H1 (cell line): ENCODE results near the gene COL6A2. TPM values are rescaled to one million over a fixed set of nuclear protein-coding genes. Genes with fewer than 3 reads are reported as not detected.

Experiments
- CTBP2 ChIP-seq: IDR thresholded peaks from 2 replicates; pipeline ENCODE4 v1.7.0; 2011; ENCODE audit warnings: borderline replicate concordance, mild to moderate bottlenecking, moderate library complexity, mixed read lengths, low read length; ENCODE audit not compliant: insufficient read depth, insufficient read length
- polyA plus RNA-seq, 7 experiments: library from polyadenylated mRNA; depleted of rRNA in 3 of 7; stranded (reverse) in 5 of 7; unstranded in 2 of 7; fragments of >200 nt in 5 of 7; fragments of 200-250 nt in 2 of 7; gene quantifications; 1 replicate in 5 of 7; 2 replicates in 1 of 7; 4 replicates in 1 of 7; pipeline versions ENCODE4 v1.2.1 to v1.2.3, GENCODE V29; 2011 to 2013; ENCODE audit warnings: missing spikeins in 2 of 7, mixed read lengths in 2 of 7
- total RNA-seq: library from RNA; stranded (reverse); fragmentation: NEBNext Ultra II Directional; extraction: Animal tissue kit (Norgen Biotek cat#: 25700); gene quantifications from 2 replicates; pipeline ENCODE4 v1.2.1, GENCODE V29; 2021

Gene COL6A2
- total and polyA plus RNA-seq, 2 of the 8 experiments (the other 6 are each of a cell fraction or from before 2014, with no cell fraction given): 60.1 to 62.7 TPM

GRCh38 chr21:46131838-46132651 is 34.1 kb downstream of the COL6A2 start (continued):
- no peak for TF ChIP-seq CTBP2
